Prostate gland (tissue), 2 donors: ENCODE results near the gene KAT2A. TPM values are rescaled to one million over a fixed set of nuclear protein-coding genes. Genes with fewer than 3 reads are reported as not detected.

Experiments
- DNase-seq: peaks from one replicate; pipeline ENCODE4 v3.0.0-alpha.2; 2019; ENCODE audit warnings: low spot score
- H3K27ac ChIP-seq, 2 donors: fragments of 200-600 bp; sonication (generic); 2 replicates each; pipeline ENCODE4 v1.5.1; 2017 to 2019
- H3K27me3 ChIP-seq: fragments of 200-600 bp; sonication (generic); replicated peaks from 2 replicates; pipeline ENCODE4 v1.5.1; 2019; ENCODE audit not compliant: insufficient read depth
- H3K36me3 ChIP-seq, 2 donors: fragments of 200-600 bp; sonication (generic); 1 replicate in 1 of 2; 2 replicates in 1 of 2; pipeline versions ENCODE4 v1.5.1 to v1.8.1; 2017 to 2019
- H3K4me1 ChIP-seq: fragments of 200-600 bp; sonication (generic); replicated peaks from 2 replicates; pipeline ENCODE4 v1.5.1; 2019
- H3K4me3 ChIP-seq, 2 donors: fragments of 200-600 bp; sonication (generic); 2 replicates each; pipeline ENCODE4 v1.5.1; 2017 to 2019
- H3K9me3 ChIP-seq: fragments of 200-600 bp; sonication (generic); 2 replicates; pipeline ENCODE4 v1.5.1; 2017
- POLR2A ChIP-seq: fragments of 450-650 bp; IDR thresholded peaks from one replicate; pipeline ENCODE4 v1.6.1; 2016; ENCODE audit warnings: antibody characterized with exemption, mild to moderate bottlenecking
- POLR2AphosphoS5 ChIP-seq: sonication (generic); formaldehyde crosslinking; IDR thresholded peaks from one replicate; pipeline ENCODE4 v1.6.1; 2017; ENCODE audit warnings: antibody characterized with exemption
- WGBS: methylation state at CpG from one replicate; pipeline ENCODE4 v1.1.5; 2018; 5-methylcytosine and 5-hydroxymethylcytosine counted together
- intact Hi-C: fragments of 100-400 bp; cut with DNase I; formaldehyde crosslinking; loops from one replicate; pipeline ENCODE4 v1.14.2; 2022
- total RNA-seq, 2 donors: library from RNA; depleted of rRNA; stranded (reverse); fragments of >200 nt; gene quantifications; one replicate each; pipeline ENCODE4 v1.1.0, GENCODE V29; 2016
- TF ChIP-seq, protein P1 (sequence below), 4 experiments: fragments of 200-600 bp in 2 of 4; fragments of 450-650 bp in 2 of 4; sonication (generic) in 2 of 4; IDR thresholded peaks; 1 replicate in 3 of 4; 2 replicates in 1 of 4; pipeline ENCODE4 v1.5.1; 2016 to 2019; ENCODE audit warnings: antibody characterized with exemption in 4 of 4, mild to moderate bottlenecking in 2 of 4, moderate library complexity in 2 of 4

KAT2A gene
- total RNA-seq, 2 donors from 2014 or later: 32.9 to 90.1 TPM

DNA sequence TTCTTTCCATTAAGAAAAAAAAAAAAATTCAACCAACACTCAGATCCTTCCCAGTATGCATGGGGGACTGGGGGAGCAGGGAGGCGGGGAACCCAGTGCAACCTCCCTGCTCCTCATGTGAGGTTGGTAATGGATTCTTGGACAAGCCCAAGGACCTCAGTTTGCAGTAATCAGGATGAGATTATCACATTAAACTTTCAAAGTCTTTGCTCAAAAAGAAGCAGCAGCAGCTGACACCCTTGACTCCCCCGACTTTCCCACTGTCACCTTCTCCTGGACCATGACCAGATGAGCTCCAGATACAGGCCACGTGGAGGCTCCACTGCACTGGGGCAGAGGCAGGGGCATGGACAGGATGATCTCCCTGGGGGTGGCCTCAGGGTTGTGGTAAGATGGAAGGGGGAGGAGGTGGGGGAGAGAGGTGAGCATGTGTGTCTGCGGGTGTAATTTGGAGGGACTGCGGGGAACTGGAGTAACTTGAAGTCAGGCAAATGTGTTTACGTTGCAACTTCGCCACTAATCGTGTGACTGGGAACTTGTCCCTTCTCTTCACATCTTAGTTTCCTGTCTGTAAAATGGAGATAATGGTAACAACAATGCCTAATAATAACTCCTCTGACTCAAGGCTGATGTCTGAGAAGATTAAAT is 42.6 kb downstream of the KAT2A start:
- TF ChIP-seq POLR2AphosphoS5 (no peak), POLR2A (no peak)
- TF ChIP-seq, protein P1, sequence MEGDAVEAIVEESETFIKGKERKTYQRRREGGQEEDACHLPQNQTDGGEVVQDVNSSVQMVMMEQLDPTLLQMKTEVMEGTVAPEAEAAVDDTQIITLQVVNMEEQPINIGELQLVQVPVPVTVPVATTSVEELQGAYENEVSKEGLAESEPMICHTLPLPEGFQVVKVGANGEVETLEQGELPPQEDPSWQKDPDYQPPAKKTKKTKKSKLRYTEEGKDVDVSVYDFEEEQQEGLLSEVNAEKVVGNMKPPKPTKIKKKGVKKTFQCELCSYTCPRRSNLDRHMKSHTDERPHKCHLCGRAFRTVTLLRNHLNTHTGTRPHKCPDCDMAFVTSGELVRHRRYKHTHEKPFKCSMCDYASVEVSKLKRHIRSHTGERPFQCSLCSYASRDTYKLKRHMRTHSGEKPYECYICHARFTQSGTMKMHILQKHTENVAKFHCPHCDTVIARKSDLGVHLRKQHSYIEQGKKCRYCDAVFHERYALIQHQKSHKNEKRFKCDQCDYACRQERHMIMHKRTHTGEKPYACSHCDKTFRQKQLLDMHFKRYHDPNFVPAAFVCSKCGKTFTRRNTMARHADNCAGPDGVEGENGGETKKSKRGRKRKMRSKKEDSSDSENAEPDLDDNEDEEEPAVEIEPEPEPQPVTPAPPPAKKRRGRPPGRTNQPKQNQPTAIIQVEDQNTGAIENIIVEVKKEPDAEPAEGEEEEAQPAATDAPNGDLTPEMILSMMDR (IDR thresholded peaks at IDR 0.05): no peak
- Histone ChIP-seq H3K4me3 (no peak overlapping the region), H3K27ac (no peak overlapping the region), H3K36me3 (no peaks in the 10 kb centered on the region), H3K27me3 (no peaks in the 10 kb centered on the region), H3K9me3 (no peaks in the 10 kb centered on the region), H3K4me1 (no peaks in the 10 kb centered on the region)
- intact Hi-C loops: no loop called here
- no peak for DNase-seq
- 56% methylated on average over 8 of the region's 8 CpGs for WGBS

DNA sequence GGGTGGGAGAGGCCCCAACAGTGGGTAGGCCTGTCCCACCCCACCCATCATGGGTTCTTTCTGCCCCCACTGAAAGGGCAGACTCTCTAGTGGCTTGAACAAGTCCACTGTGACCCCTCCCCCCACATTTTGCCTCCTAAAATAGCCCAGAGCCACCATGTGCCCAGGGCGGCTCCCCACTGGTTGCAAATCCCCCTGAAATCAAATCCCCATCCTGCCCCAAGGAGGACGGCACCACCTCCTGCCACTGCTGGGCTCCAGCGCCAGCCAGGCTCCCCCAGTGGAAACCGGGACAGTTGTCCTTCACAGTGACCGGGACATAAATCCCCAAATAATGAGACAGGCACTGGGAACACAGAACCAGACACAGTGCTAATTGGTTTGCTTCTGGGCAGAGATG is 43.4 kb downstream of the KAT2A start:
- Histone ChIP-seq H3K27ac (no peak overlapping the region), H3K27me3 (no peaks in the 10 kb centered on the region), H3K4me3 (no peak overlapping the region), H3K4me1 (no peaks in the 10 kb centered on the region), H3K36me3 (no peaks in the 10 kb centered on the region), H3K9me3 (no peaks in the 10 kb centered on the region)
- TF ChIP-seq, protein P1 (IDR thresholded peaks at IDR 0.05): no peak
- no peak for TF ChIP-seq POLR2AphosphoS5
- TF ChIP-seq POLR2A: no peak
- WGBS: 84% methylated on average over 5 of the region's 5 CpGs
- DNase-seq: no peak
- intact Hi-C loops: no loop called here

DNA sequence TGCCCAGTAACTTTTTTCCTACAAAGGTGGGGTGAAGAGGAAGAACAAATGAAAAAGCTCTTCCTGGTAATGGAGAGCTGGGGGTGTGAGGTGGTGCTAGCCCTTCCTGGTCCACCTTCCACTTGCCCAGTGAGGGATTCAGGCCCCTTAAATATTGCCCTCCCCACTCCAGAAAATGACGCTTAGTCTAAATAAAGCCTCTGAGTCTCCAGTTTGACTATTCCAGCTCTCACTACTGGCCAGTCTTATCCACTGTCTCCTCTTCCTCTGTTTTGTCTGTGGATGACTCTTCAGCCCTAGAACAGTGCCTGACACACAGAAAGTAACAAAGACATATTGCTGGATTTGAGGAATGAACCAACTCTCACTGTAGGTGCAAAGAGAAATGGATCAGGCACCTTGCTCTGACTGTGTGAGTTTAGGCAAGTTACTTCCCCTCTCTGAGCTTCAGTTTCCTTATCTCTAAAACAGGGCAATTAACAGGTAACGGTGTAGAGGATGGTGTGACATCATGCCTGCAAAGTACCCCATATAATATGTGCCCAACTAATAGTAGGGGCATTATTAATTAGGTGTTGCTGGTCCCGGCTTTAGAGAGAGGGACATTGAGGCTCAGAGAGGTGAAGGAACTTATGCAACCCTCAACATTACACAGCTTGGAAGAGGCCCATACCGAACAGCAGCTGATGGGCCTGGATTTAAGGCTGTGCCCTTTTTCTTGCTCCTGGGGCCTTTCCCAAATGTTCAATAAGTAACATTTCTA is 44.2 kb downstream of the KAT2A start:
- Histone ChIP-seq H3K27ac (no peak overlapping the region), H3K4me1 (no peaks in the 10 kb centered on the region), H3K27me3 (no peaks in the 10 kb centered on the region), H3K9me3 (no peaks in the 10 kb centered on the region), H3K36me3 (no peaks in the 10 kb centered on the region), H3K4me3 (no peak overlapping the region)
- intact Hi-C loops: no loop called here
- TF ChIP-seq POLR2AphosphoS5: no peak
- TF ChIP-seq, protein P1 (IDR thresholded peaks at IDR 0.05): no peak
- TF ChIP-seq POLR2A: no peak
- no peak for DNase-seq
- WGBS: 93% methylated on average over 4 of the region's 4 CpGs

DNA sequence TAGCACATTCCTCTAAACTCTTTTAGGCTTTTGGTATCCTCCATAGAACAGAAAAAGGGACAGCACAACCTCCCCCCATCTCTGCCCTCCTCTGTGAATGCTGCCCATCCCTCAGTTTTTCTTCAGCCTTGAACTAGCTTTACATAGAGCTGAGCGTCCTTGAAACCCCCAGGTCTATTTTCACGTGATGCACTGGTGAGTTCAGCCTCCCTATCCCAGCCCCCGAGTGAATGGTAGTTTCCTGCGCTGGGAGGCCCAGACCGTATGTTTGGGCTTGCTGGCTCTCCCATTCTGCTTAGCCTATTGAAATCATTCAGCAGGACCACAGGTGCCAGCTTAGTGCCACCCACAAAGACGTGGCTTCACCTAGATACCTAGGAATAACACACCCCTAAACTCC is 45.4 kb downstream of the KAT2A start:
- DNase-seq: no peak
- TF ChIP-seq, protein P1 (IDR thresholded peaks at IDR 0.05): no peak
- Histone ChIP-seq H3K27me3 (no peaks in the 10 kb centered on the region), H3K4me3 (no peak overlapping the region), H3K9me3 (no peaks in the 10 kb centered on the region), H3K36me3 (no peaks in the 10 kb centered on the region), H3K4me1 (no peaks in the 10 kb centered on the region), H3K27ac (no peak overlapping the region)
- 69% methylated on average over 6 of the region's 6 CpGs for WGBS
- intact Hi-C loops: no loop called here
